H1 (cell line): ENCODE results near the gene ERV3-1.
"Not testable (repeated sequence)": the region's sequence is repeated elsewhere in the genome, so short reads cannot be mapped to it uniquely, and the experiment has no call there.

Source experiments
- BRCA1 ChIP-seq: IDR thresholded peaks from 2 replicates; pipeline ENCODE4 v1.6.1; 2012; ENCODE audit warnings: low read depth, low read length, improper control_type of control experiment
- RAD21 ChIP-seq, 2 experiments: IDR thresholded peaks in 1 of 2; conservative IDR thresholded peaks in 1 of 2; 2 replicates each; pipeline ENCODE4 v1.6.1; 2011; ENCODE audit warnings: low read depth in 2 of 2, low read length in 2 of 2, improper control_type of control experiment in 1 of 2, inconsistent platforms in 1 of 2, mild to moderate bottlenecking in 1 of 2, moderate library complexity in 1 of 2
- TAF1 ChIP-seq: IDR thresholded peaks from 2 replicates; pipeline ENCODE4 v1.6.1; 2011; ENCODE audit warnings: mild to moderate bottlenecking, low read depth, low read length
- TF ChIP-seq, protein P1 (sequence below), 3 experiments: IDR thresholded peaks; 1 replicate in 2 of 3; 2 replicates in 1 of 3; pipeline versions ENCODE4 v1.5.1 to v1.6.1; 2011; ENCODE audit warnings: low read length in 3 of 3, mild to moderate bottlenecking in 3 of 3, inconsistent platforms in 2 of 3, low read depth in 1 of 3, moderate library complexity in 1 of 3; ENCODE audit not compliant: insufficient read depth in 1 of 3; ENCODE audit errors: control extremely low read depth in 1 of 3
- TF ChIP-seq, protein P2 (sequence below): IDR thresholded peaks from 2 replicates; pipeline ENCODE4 v1.6.1; 2012; ENCODE audit warnings: inconsistent platforms

DNA sequence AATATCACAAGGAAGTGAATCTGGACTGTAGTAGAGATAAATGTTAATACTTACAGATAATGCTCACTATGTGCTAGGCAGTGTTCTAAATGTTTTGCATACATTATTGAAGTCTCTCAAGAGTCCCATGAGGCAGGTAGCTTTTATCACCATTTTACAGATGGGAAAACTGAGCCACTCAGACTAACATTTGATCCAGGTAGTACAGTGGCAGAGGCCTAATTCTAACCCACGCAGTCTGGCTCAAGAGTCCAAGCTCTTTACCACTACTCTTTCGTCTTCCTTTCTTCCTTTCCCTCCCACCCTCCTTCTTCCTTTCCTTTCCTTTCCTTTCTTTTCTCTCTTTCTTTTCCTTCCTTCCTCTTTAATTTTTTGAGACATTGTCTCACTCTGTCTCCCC, 39.1 kb upstream of the ERV3-1 start:
- not testable (repeated sequence) for TF ChIP-seq RAD21 (IDR thresholded peaks at IDR 0.05 in 1 of 2, conservative IDR thresholded peaks at IDR 0.05 in 1 of 2; ENCODE audit: low read depth in 2 of 2, low read length in 2 of 2); TAF1; BRCA1
- TF ChIP-seq, protein P1, sequence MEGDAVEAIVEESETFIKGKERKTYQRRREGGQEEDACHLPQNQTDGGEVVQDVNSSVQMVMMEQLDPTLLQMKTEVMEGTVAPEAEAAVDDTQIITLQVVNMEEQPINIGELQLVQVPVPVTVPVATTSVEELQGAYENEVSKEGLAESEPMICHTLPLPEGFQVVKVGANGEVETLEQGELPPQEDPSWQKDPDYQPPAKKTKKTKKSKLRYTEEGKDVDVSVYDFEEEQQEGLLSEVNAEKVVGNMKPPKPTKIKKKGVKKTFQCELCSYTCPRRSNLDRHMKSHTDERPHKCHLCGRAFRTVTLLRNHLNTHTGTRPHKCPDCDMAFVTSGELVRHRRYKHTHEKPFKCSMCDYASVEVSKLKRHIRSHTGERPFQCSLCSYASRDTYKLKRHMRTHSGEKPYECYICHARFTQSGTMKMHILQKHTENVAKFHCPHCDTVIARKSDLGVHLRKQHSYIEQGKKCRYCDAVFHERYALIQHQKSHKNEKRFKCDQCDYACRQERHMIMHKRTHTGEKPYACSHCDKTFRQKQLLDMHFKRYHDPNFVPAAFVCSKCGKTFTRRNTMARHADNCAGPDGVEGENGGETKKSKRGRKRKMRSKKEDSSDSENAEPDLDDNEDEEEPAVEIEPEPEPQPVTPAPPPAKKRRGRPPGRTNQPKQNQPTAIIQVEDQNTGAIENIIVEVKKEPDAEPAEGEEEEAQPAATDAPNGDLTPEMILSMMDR (IDR thresholded peaks at IDR 0.05; ENCODE audit: control extremely low read depth in 1 of 3, insufficient read depth in 1 of 3, low read depth in 1 of 3, low read length in 3 of 3), result not testable (repeated sequence)
- TF ChIP-seq, protein P2, sequence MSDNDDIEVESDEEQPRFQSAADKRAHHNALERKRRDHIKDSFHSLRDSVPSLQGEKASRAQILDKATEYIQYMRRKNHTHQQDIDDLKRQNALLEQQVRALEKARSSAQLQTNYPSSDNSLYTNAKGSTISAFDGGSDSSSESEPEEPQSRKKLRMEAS, result not testable (repeated sequence)
